GM19351 (cell line): Measurements from ENCODE around the gene ATF7.
"Not testable (repeated sequence)": the region's sequence is repeated elsewhere in the genome, so short reads cannot be mapped to it uniquely, and the experiment has no call there.

Experiments used
- ATAC-seq: cut with Tn5 transposase; IDR thresholded peaks from one replicate; pipeline ENCODE4 v1.9.1; 2021; ENCODE audit warnings: mild to moderate bottlenecking, moderate library complexity; ENCODE audit not compliant: unreplicated experiment

The ATF7 gene

DNA sequence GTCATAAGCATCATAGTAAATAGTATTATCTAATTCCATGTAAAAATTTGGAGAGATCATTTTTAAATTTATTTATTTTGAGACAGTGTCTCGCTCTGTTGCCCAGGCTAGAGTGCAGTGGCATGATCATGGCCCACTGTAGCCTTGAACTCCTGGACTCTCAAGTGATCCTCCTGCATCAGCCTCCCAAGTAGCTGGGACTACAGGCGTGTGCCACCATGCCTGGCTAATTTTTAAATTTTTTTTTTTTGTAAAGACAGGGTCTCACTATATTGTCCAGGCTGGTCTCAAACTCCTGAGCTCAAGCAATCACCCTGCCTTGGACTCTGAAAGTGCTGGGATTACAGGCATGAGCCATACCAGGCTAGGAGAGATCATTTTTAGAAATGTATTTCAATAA, 27.2 kb downstream of the ATF7 start:
- ATAC-seq: not testable (repeated sequence)

DNA sequence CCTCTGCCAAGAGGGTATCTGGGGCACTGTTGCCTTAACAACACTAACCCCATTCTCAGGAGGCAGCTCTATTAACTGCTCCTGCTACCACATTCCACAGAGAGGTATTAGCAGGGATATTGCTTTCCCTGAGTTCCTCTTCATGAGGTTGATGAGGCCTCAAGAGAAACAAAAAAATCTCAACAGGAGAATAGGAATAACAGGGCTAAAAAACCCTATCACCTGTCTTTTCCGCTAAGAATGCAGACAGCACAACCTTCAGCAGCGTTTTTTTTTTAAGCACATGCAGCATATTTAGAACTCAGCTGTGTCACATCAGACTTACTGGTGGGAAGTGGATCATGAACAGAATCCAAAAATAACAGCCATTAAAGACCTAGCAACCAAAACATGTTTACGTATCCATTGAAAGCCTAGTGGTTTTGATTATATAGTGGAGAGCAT, 29.2 kb downstream of the ATF7 start:
- no peak for ATAC-seq

GRCh38 chr12:53594897-53595615, 31.1 kb downstream of the ATF7 start:
- no peak for ATAC-seq

- ATAC-seq: no peak
Measured at GRCh38 chr12:53593707-53594106, 32.5 kb downstream of the ATF7 start.

DNA sequence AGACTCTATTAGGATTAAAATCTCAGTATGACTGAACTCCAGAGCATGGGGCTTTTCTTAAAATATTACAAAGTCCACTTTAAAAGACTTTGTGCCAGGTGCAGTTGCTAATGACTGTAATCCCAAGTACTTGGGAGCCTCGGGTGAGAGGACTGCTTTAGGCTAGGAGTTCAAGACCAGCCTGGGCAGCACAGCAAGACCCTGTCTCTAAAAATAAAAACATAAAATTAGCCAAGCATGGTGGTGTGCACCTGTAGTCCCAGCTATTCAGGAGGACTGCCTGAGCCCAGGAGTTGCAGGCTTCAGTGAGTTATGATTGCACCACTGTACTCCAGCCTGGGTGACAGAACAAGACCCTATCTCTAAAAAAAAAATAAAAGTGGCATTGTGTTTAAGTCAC, 33.2 kb downstream of the ATF7 start:
- ATAC-seq: no peak

DNA sequence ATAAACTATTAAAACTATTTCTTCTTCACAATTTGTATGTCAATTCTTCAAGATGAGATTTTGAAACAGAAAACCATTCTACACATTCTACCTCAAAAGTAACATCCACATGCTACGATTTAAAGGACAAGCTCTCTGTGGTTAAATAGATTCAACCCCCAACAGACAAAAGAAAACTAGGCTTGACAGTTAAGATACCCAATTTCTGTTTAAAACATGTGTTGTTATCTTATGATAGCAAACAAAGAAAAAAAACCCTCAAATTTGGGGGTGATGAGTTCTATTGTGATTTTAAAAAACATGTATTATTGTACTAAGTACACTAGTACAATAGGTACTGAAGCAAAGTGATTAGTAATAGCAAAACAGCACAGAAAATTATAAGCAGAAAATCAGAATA, 33.8 kb downstream of the ATF7 start:
- no peak for ATAC-seq

DNA sequence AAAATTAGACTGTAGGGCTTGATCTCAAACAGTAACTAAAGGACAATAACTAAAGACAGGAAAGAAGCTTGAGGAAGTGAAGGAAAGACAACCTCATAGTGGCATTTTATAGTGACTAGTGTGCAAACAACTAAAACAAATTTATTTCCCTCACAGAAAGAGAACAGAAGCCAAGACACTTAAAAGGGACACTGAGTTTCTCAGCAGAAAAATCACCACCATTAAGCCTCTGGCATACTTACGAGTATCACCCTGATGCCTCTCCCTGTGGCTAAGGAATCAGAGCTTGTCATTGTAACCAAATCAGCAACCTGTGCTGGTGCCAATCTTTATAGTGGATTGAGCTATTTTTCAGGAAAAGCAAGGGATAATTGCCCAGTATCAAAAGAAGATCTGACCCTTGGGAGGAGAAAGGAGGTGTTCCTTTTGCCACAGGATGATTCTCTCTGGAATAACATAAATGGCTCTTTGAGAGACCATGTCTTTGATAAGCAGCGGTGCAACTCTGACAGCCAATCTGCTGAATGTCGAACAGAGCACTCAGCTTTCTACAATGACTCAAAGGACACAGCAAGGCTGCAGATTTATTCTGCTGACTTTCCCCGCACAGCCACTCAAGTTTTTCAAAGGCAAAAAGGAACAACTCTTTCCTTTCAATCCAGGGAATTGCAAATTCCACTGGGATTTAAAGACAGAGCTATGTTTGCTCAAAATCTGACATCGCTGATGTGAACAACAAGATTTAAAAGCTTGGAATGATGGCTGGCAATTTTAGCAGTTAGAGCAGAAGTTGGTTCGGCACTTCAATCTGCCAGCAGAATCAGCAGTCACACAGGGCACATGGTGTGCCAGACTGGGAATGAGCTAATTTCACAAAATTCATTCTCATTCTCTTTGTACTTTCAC, 34.6 kb downstream of the ATF7 start:
- no peak for ATAC-seq

DNA sequence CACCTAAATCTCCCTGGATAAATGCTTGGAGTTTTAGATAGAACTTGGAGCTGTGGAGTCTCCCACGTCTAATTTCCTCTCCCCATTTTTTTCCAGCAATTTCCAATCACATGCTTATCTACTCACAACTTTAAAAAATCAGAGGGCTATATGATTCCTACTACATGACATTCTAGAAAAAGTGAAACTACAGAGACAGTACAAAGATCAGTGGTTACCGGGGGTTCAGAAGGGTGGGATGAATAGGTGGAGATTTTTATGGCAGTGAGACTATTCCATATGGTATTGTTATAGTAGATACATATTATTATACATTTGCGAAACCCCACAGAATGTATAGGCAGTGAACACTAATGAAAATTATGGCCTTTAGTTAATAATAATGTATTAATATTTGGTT, 35.5 kb downstream of the ATF7 start:
- ATAC-seq: no peak

GRCh38 chr12:53589915-53590314, 36.3 kb downstream of the ATF7 start:
- ATAC-seq: no peak

DNA sequence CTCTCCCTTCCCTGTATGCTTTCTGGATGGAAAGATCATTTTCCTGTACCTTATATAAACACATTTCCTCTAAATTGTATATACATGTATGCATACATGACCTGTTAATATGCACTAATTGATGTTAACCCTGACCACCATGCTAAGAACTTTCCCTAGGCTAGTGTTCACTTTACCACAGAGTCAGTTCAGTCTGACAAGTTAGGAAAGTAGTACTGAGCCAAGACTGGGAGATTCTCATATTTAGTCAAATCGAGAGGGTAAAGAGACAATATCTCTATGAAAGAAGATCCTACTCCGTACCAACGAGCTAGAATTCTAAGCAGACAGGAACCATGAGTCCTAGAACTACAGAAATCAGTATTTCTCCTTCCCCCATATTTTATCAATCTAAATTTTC, 36.8 kb downstream of the ATF7 start:
- ATAC-seq: no peak

- no peak for ATAC-seq
Measured at GRCh38 chr12:53588123-53588522, 38.1 kb downstream of the ATF7 start.

- no peak for ATAC-seq
Measured at GRCh38 chr12:53586745-53587144, 39.4 kb downstream of the ATF7 start.

- peak; percentile 80 for ATAC-seq
Measured at GRCh38 chr12:53585448-53586125, 40.6 kb downstream of the ATF7 start.

- no peak for ATAC-seq
Measured at GRCh38 chr12:53579545-53579955, 46.6 kb downstream of the ATF7 start.

GRCh38 chr12:53578783-53579182, 47.4 kb downstream of the ATF7 start:
- no peak for ATAC-seq

DNA sequence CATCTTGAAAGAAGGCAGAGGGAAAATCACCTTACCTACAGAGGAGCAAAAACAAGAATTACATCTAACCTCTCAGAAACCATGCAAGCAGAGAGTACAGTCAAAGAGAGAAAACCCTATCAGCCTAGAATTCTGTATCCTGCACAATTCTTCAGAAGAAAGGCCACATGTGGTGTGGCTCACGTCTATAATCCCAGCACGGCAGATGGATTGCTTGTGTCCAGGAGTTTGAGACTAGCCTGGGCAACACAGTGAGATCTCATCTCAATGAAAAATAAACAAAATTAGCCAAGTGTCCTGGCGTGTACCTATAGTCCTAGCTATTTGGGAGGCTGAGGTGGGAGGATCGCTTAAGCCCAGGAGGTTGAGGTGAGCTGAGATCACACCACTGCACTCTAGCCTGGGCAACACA, 48.2 kb downstream of the ATF7 start:
- no peak for ATAC-seq

DNA sequence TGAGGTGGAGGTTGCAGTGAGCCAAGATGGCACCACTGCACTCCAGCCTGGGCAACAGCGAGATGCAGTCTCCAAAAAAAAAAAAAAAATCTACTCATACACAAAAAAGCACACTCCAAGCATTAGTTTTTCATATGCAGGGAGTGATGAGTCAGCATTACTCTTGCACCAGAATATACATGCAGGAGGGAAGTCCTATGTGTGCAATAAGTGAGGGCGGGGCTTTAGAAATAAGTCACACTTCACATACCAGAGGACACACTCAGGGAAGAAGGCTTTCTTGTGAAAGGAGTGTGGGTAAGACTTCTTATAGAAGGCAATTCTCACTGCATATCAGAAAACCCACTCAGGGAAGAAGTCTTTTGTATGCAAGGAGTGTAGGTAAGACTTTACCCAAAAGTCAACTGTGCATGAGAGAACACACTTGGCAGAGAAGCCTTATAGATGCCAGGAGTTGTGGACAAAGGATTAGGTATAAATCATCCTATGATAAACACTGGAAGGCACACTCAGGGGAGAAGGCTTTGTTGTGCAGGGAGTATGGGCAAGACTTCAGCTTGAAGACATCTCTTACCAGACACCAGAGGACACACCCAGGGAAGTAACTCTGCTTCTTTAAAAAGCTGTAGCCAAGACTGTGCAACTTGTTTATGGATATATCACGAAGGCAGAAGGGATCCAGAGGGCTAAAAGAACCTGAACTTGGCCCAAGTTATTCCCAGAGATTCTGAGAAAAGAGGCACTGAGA, 50.5 kb downstream of the ATF7 start:
- no peak for ATAC-seq

DNA sequence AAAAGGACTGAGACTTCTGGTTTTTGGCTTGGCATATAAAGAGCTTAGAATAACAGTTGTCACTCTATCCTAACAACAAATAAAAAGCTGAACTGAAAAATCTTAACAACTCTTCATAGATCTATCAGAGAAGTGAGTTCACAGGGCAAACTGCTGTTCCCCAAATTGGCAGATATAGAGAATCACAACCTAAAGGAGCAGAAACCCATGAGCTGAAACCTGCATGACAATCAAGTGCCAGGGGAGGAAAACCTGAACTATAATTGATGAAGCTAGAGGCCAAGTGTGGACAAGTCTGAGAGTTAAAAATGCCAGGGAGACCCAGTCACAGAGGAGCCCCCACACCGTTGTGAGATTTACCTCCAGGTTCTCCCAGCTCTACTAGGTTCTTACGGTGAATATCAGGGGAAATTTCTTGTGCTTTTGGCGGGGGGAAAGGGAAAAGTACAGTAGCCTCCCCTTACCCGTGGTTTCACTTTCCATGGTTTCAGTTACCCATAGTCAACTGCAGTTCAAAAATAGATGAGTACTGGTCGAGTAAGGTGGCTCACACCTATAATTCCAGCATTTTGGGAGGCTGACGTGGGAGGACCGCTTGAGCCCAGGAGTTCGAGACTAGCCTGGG, 53.9 kb downstream of the ATF7 start:
- no peak for ATAC-seq

GRCh38 chr12:53571295-53571694, 54.9 kb downstream of the ATF7 start:
- ATAC-seq: no peak

- ATAC-seq: no peak
Measured at GRCh38 chr12:53568809-53569557, 57.2 kb downstream of the ATF7 start.
